ENCODE results near the gene SLC25A25. TPM values are rescaled to one million over a fixed set of nuclear protein-coding genes. Genes with fewer than 3 reads are reported as not detected.

The SLC25A25 gene
- total RNA-seq, 4 donors from 2014 or later: 21.9 to 42.0 (median 30.8) TPM

DNA sequence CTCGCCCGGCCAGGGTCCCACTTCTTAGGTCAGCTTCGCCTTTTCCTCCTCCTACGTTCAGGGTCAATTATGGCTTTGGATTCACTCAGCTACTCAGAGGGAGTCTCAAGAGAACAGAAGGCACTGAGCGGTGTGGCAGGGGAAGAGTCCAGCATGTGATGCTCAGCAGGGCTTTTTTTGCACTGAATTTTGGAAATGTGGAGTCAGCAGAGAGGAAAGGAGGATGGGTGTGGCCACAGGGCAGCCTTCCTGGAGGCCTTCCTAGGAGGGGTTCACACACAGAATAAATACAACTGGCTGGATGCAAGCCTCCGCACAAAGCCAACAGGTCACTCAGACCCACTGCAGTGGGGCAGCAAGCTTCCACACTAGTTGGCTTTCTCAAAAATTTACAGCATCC, 5.8 kb upstream of the SLC25A25 start:
- no peak for DNase-seq
- Histone ChIP-seq H3K27ac (no peak overlapping the region), H3K4me1 (peaks cover 29 to 51% of the 10 kb centered on the region in 2 donors), H3K9me3 (no peaks in the 10 kb centered on the region), H3K4me3 (replicated peaks in 1 of 3) (no peak overlapping the region), H3K27me3 (no peaks in the 10 kb centered on the region), H3K36me3 (no peaks in the 10 kb centered on the region)
- TF ChIP-seq POLR2A (IDR thresholded peaks at IDR 0.05): no peak
- TF ChIP-seq, protein P1, sequence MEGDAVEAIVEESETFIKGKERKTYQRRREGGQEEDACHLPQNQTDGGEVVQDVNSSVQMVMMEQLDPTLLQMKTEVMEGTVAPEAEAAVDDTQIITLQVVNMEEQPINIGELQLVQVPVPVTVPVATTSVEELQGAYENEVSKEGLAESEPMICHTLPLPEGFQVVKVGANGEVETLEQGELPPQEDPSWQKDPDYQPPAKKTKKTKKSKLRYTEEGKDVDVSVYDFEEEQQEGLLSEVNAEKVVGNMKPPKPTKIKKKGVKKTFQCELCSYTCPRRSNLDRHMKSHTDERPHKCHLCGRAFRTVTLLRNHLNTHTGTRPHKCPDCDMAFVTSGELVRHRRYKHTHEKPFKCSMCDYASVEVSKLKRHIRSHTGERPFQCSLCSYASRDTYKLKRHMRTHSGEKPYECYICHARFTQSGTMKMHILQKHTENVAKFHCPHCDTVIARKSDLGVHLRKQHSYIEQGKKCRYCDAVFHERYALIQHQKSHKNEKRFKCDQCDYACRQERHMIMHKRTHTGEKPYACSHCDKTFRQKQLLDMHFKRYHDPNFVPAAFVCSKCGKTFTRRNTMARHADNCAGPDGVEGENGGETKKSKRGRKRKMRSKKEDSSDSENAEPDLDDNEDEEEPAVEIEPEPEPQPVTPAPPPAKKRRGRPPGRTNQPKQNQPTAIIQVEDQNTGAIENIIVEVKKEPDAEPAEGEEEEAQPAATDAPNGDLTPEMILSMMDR (IDR thresholded peaks at IDR 0.05): no peak
- 64 to 71% methylated on average over 6 of the region's 6 CpGs for WGBS, 2 donors
- intact Hi-C loops (cut with DNase I): no loop called here

DNA sequence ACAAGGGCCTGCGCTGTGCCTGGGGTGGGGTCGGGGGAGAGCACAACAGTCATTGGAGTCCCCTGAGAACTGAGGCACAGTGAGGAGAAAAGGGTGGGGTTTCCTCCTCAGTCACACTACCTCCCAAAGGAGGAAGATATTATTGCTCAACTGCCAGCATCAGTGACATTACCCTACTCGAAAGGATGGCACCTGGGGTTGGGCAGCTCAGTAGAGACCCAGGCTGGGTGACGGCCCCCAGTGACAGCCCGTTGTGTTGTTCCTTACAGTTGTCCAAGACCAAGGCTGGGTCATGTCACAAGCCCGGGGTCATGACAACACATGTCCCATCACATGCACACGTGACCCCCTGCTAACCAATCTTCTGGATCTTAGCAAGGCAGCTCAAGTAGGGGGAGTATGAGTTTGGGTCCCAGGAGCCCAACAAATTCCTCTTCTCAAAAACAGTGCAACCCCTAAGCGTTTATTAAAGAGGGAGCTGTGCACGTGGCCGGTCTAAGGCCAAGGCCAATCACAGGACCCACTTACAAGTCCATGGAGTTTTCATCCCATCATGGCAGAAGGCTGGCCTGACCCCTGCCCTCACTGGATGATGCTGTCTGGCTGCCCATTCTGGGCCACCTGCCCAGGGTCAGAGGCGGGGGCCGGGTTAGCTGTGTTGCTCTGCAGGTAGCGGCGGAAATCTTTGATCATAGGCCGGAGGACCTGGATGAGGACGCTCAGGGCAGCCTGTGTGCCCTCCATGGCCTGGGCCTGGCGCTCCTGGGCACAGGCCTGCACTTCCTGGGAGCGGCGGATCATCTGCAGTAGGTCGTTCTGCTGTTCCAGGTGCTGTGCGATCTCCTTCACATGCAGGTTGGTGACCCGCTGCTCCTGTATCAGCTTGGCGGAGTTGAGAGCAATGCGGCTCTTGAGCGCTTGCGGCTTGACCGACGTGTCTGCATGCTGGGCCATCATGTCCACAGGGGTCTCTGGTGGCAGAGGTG, 4.9 kb upstream of the SLC25A25 start:
- intact Hi-C loops (cut with DNase I): no loop called here
- no peak for DNase-seq
- Histone ChIP-seq H3K4me3 (replicated peaks in 1 of 3) (no peak overlapping the region), H3K27ac (no peak overlapping the region), H3K9me3 (no peaks in the 10 kb centered on the region), H3K27me3 (no peaks in the 10 kb centered on the region), H3K4me1 (peaks cover 20 to 42% of the 10 kb centered on the region in 2 donors), H3K36me3 (no peaks in the 10 kb centered on the region)
- no peak for TF ChIP-seq POLR2A (IDR thresholded peaks at IDR 0.05)
- TF ChIP-seq, protein P1 (IDR thresholded peaks at IDR 0.05): no peak
- 93% methylated on average over 22 of the region's 28 CpGs for WGBS, 2 donors

DNA sequence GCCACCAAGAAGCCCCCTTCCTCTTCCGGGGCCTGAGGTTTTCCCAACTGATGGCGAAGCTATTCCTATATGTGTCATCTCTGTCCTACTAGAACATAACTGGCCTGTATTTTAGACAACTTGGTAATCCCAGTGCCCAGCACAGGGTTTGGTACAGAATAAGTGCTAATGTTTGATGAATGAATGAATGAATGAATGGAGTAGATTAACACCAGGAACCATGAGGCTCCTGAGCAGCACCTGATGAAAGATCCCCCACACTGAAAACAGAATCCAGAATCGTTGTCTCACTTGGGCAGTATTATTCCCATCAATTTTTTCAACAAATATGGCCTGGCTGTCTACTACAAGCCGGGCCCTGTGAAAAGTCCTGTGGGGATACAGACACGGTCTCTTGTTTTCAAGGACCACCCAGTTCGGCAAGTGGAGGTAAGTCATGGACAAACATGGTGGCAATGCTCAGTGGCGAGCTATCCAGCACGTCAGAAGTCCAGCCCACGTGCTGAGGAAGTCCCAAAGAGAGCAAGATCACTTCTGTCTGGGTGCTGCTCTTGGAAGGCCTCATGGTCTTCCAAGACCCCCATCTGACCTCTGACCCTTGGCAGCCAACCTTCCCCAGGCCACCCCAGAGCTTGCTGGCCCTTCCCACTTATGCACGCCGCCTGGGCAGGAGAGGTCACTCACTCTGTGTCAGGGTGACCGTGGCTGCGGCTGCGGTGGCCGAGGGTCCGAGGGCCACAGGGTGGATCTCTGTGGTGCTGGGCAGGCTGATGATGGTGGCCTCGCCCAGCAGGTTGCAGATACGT, 1.9 kb upstream of the SLC25A25 start:
- TF ChIP-seq, protein P1 (IDR thresholded peaks at IDR 0.05): no peak
- TF ChIP-seq POLR2A (IDR thresholded peaks at IDR 0.05): no peak
- intact Hi-C loops (cut with DNase I): no loop called here
- WGBS, 2 donors: 91 to 94% methylated on average over 9 to 14 of the region's 18 CpGs
- H3K36me3 ChIP-seq: no peaks in the 10 kb centered on the region
- no peaks in the 10 kb centered on the region for H3K9me3 ChIP-seq
- peak overlapping the region in 2 of 3 donors; percentile 83 to 100 for H3K27ac ChIP-seq
- no peak for DNase-seq
- H3K4me3 ChIP-seq (replicated peaks in 1 of 3): peak overlapping the region in 1 of 3 donors; percentile 45
- H3K4me1 ChIP-seq: peaks cover 35 to 58% of the 10 kb centered on the region in 2 donors
- no peaks in the 10 kb centered on the region for H3K27me3 ChIP-seq

DNA sequence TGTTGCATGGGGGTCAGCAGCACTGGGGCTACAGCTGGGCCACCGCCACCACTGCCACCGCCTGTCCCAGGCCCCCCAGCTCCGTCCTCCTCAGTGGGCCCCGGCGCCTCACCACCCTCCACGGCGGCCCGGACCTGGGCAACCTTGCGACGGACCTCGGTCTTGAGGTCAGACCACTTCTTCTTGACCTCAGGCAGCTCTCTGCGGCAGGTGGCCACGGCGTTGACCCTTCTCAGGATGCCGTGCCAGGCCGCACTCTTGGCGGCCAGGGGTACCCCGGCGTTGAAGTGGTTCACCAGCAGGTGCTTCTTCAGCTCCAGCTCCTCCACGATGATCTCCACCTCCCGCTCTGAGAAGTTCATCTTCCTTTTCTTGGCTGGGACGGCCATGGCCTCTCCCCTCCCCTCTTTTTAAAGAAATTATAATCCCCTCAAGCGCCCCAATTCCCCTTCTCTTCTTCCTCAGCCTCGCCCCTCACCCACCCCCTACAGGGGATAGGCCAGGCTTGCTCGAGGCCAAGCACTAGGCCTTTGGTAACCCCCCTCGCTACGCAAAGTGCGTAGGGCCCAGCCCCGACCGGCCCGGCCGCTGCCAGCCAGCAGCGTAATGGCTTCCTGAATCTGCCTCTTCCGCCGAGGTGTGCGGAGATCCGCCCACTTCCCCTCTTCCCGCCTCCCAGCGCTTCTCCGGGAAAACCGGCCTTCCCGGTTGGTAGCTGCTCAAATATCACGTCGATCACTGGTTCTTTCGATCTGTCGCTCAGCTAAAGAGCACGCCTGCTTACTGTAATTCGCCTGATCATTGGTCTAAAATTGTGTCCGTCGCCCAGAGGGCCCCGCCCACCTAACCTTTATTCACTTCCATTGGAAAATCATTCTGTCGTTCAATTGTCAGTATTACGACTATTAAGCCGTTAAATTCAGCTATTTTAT, 1.1 kb upstream of the SLC25A25 start, which contains the start of gene NAIF1:
NAIF1 (minus strand) TSS at position 608 of the 932 bp plus-strand sequence; CDS start at position 389, 219 bp downstream.
- intact Hi-C loops (cut with DNase I): no loop called here
- H3K4me1 ChIP-seq: peaks cover 40 to 61% of the 10 kb centered on the region in 2 donors
- no peaks in the 10 kb centered on the region for H3K27me3 ChIP-seq
- WGBS, 2 donors: 31 to 37% methylated on average over 49 to 50 of the region's 54 CpGs
- peak; percentile 97 to 98 for DNase-seq
- no peaks in the 10 kb centered on the region for H3K36me3 ChIP-seq
- no peak for TF ChIP-seq POLR2A (IDR thresholded peaks at IDR 0.05)
- TF ChIP-seq, protein P1 (IDR thresholded peaks at IDR 0.05): no peak
- peak within 1 kb of the TSS; percentile 87 to 99 (median 97) for H3K4me3 ChIP-seq (replicated peaks in 1 of 3)
- H3K27ac ChIP-seq: peak within 1 kb of the TSS; percentile 97 to 100 (median 100)
- no peaks in the 10 kb centered on the region for H3K9me3 ChIP-seq
